Muscle of leg (tissue), 11 donors: ENCODE data around the gene KCNG3. TPM values are rescaled to one million over a fixed set of nuclear protein-coding genes. Genes with fewer than 3 reads are reported as not detected.

Experiments
- DNase-seq: peaks from one replicate; pipeline ENCODE4 v3.0.0; 2013
- H3K27ac ChIP-seq: one replicate; pipeline ENCODE4 v1.5.1; 2013; ENCODE audit warnings: mild to moderate bottlenecking, low read length, control low read depth
- H3K27me3 ChIP-seq: one replicate; pipeline ENCODE4 v1.6.1; 2013; ENCODE audit warnings: low read length; ENCODE audit not compliant: control insufficient read depth, insufficient read depth
- H3K36me3 ChIP-seq: one replicate; pipeline ENCODE4 v1.6.1; 2013; ENCODE audit warnings: low read length; ENCODE audit not compliant: control insufficient read depth, insufficient read depth
- H3K4me1 ChIP-seq: one replicate; pipeline ENCODE4 v1.6.1; 2013; ENCODE audit warnings: low read length; ENCODE audit not compliant: control insufficient read depth, insufficient read depth
- H3K4me3 ChIP-seq: one replicate; pipeline ENCODE4 v1.5.1; 2013; ENCODE audit warnings: low read length, control low read depth
- H3K9me3 ChIP-seq: replicated peaks from 2 replicates; pipeline ENCODE4 v1.6.1; 2013; ENCODE audit warnings: low read depth, low read length; ENCODE audit not compliant: control insufficient read depth
- WGBS: methylation state at CpG from one replicate; pipeline ENCODE4 v1.1.5; 2013; ENCODE audit warnings: missing lambda C conversion rate; ENCODE audit not compliant: insufficient coverage; 5-methylcytosine and 5-hydroxymethylcytosine counted together
- polyA plus RNA-seq, 8 donors: library from polyadenylated mRNA; unstranded; fragments of 120-200 nt; gene quantifications; one replicate each; pipeline versions ENCODE4 v1.2.1 to v1.2.3, GENCODE V29; 2013; ENCODE audit warnings: inconsistent platforms in 1 of 8, low replicate concordance in 1 of 8; ENCODE audit not compliant: insufficient read length in 8 of 8, insufficient read depth in 1 of 8
- total RNA-seq: library from RNA; stranded (reverse); fragments of 120-200 nt; gene quantifications from one replicate; pipeline ENCODE4 v1.2.4, GENCODE V29; 2013

Gene KCNG3
- total and polyA plus RNA-seq, 9 donors: 0.04 to 0.09 TPM; not detected in 7

DNA sequence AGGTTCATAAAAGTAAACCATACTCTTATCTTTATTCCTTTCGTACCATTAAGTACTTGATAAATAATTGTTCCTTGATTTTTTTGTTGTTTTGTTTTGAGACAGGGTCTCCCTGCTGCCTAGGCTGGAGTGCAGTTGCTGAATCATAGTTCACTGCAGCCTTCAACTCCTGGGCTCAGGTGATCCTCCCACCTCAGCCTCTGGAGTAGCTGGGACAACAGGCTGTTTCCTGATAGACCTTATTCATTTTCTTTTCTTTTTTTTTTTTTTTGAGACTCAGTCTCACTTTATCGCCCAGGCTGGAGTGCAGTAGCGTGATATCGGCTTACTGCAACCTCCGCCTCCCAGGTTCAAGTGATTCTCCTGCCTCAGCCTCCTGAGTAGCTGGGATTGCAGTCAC, 5.5 kb downstream of the KCNG3 start:
- DNase-seq: no peak
- Histone ChIP-seq H3K27ac (no peak overlapping the region), H3K36me3 (no peaks in the 10 kb centered on the region), H3K4me3 (no peak overlapping the region), H3K4me1 (peaks cover 3% of the 10 kb centered on the region), H3K27me3 (peaks cover 23% of the 10 kb centered on the region), H3K9me3 (no peaks in the 10 kb centered on the region)
- WGBS: no CpG with 5 or more reads among the region's 5 CpGs

DNA sequence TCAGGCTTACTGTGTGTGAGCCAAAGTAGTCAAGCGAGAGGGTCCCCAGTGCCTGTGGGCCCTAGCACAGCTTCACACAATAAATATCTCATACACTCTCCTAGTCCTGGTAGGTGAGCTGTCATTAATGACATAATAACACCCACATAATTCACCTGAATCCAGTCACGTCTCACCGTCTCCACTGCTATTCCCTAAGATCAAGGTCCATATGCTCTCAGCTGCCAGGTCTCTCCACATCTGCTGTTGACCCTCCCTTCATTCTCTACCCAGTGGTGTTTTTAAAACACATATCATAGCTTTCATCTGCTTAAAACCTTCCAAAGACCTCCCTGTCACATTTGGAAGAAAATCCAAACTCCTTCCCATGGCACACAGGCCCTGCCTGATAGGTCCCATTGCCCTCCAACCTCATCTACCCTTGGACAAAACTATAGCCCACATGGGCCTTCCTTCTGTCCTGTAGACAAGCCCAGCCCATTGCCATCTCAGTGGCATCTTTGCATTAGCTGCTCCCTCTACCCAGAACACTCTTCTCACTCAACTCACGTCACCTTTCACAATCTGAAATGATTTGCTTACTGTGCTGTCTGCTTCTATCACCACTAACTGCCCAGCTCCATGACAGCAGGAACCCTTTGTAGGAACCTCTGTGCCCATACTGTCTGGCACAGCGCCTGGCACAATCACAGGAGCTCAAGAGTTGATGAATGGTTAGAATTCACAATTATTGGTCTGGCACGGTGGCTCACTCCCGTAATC, 7.5 kb downstream of the KCNG3 start:
- 88% methylated on average over 4 of the region's 7 CpGs for WGBS
- Histone ChIP-seq H3K27me3 (peaks cover 10% of the 10 kb centered on the region), H3K4me1 (no peaks in the 10 kb centered on the region), H3K9me3 (no peaks in the 10 kb centered on the region), H3K27ac (no peak overlapping the region), H3K4me3 (no peak overlapping the region), H3K36me3 (no peaks in the 10 kb centered on the region)
- DNase-seq: no peak

DNA sequence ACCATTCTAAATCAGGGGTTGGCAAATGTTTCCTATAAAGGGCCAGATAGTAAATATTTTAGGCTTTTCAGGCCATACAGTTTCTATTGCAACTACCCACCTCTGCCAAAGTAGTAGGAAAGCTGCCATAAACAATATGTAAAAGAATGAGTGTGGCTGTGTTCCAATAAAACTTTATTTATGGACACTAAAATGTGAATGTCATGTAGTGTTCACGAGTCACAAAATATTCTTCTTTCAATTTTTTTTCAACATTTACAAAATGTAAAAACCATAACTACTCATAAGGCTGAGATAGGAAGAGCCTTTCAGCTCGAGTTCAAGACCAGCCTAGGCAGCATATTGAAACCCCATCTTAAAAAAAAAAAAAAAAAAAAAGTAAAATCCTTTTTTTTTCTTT, 13.4 kb downstream of the KCNG3 start:
- H3K9me3 ChIP-seq: no peaks in the 10 kb centered on the region
- H3K27ac ChIP-seq: no peak overlapping the region
- H3K27me3 ChIP-seq: no peaks in the 10 kb centered on the region
- WGBS: no CpG with 5 or more reads among the region's 2 CpGs
- no peak overlapping the region for H3K4me3 ChIP-seq
- DNase-seq: no peak
- H3K36me3 ChIP-seq: no peaks in the 10 kb centered on the region
- H3K4me1 ChIP-seq: no peaks in the 10 kb centered on the region

GRCh38 chr2:42474765-42475454, 18.9 kb downstream of the KCNG3 start:
- no peaks in the 10 kb centered on the region for H3K36me3 ChIP-seq
- H3K27me3 ChIP-seq: no peaks in the 10 kb centered on the region
- H3K9me3 ChIP-seq: no peaks in the 10 kb centered on the region

DNA sequence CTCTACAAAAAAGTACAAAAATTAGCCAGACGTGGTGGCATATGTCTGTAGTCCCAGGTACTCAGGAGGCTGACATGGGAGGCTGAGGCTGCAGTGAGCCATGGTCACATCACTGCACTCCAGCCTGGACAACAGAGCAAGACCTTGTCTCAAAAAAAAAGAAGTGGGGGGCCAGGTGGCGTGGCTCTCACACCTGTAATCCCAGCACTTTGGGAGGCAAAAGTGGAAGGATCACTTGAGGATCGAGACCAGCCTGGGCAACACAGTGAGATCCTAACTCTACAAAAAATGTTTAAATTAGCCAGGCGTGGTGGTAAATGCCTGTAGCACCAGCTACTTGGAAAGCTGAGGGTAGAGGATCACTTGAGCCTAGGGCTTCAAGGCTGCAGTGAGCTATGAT, 23.1 kb downstream of the KCNG3 start:
- no peak for DNase-seq
- Histone ChIP-seq H3K27me3 (no peaks in the 10 kb centered on the region), H3K36me3 (no peaks in the 10 kb centered on the region), H3K4me1 (no peaks in the 10 kb centered on the region), H3K4me3 (no peak overlapping the region), H3K27ac (no peak overlapping the region), H3K9me3 (peaks cover 2% of the 10 kb centered on the region)
- WGBS: 93% methylated on average over 3 of the region's 4 CpGs

More at GRCh38 chr2:42474765-42475454, 18.9 kb downstream of the KCNG3 start:
- Histone ChIP-seq H3K4me1 (no peaks in the 10 kb centered on the region), H3K27ac (no peak overlapping the region), H3K4me3 (no peak overlapping the region)
- 100% methylated on average over 1 of the region's 6 CpGs for WGBS
- DNase-seq: no peak

- no peak overlapping the region for H3K4me3 ChIP-seq
- H3K4me1 ChIP-seq: no peaks in the 10 kb centered on the region
- H3K27ac ChIP-seq: no peak overlapping the region
- 100% methylated on average over 1 of the region's 4 CpGs for WGBS
- H3K36me3 ChIP-seq: no peaks in the 10 kb centered on the region
- H3K9me3 ChIP-seq: peaks cover 2% of the 10 kb centered on the region
- no peaks in the 10 kb centered on the region for H3K27me3 ChIP-seq
- DNase-seq: no peak
Measured at GRCh38 chr2:42464631-42465030, 29.2 kb downstream of the KCNG3 start.

DNA sequence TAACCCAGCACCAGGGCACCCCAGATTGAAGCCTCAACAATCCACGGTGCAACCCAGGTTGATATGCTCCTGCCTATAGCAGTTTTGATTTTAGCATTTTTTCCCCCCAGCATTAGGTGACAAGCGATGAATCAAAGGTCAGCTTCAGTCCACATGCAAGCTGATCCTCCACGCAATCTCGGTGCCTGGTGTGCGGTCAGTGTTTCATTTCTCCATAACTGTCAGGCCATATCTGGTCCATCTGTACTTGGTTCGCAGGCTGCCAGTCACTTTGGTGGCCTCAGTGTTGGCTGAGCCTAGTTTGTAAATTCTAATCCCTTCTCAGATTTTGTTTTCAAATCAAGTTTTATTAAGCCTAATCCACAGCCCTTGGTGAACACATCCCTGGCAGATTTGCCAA, 30.2 kb downstream of the KCNG3 start:
- Histone ChIP-seq H3K36me3 (no peaks in the 10 kb centered on the region), H3K27ac (no peak overlapping the region), H3K27me3 (no peaks in the 10 kb centered on the region), H3K9me3 (peaks cover 2% of the 10 kb centered on the region), H3K4me3 (no peak overlapping the region), H3K4me1 (no peaks in the 10 kb centered on the region)
- no peak for DNase-seq
- 81% methylated on average over 6 of the region's 6 CpGs for WGBS

DNA sequence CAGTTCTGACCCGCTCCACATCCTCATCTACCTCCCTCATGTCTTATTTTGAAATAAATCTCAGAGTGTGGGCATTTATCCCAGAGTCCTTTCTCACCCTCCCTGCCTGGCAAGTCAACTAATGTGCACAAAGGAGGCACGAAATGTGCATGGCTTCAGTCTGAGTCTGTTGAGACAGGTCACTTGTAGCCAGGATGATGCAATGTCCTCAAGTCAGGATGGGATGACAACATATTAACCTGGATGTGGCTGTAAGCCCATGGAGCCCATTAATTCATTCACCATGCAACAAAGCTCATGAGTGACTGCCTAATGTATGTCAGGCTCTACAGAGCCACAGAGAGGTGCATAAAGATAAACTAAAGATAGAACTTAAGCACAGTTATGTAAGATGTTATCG, 34.5 kb downstream of the KCNG3 start:
- 100% methylated on average over 1 of the region's 3 CpGs for WGBS
- H3K4me3 ChIP-seq: no peak overlapping the region
- H3K36me3 ChIP-seq: no peaks in the 10 kb centered on the region
- H3K27ac ChIP-seq: no peak overlapping the region
- no peaks in the 10 kb centered on the region for H3K27me3 ChIP-seq
- DNase-seq: no peak
- no peaks in the 10 kb centered on the region for H3K4me1 ChIP-seq
- H3K9me3 ChIP-seq: no peaks in the 10 kb centered on the region

DNA sequence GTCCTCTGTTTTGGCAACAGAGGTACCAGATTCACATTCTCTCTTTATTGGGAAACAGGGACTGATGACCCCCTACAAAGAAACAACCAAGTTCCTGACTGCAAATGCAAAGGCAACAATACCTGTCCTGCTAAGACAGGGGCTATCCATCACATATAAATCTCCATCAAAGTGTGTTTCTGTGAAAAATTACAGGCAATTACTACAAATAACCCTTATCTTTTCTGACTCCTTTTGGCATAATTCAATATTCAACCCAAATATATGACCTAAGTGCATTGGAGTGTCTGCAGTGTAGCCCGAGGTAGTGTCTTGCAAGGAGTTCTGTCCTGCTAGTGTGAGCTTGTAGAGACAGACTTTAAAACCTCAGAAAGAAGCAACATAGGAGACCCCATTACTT, 35.4 kb downstream of the KCNG3 start:
- Histone ChIP-seq H3K4me1 (no peaks in the 10 kb centered on the region), H3K9me3 (no peaks in the 10 kb centered on the region), H3K27me3 (no peaks in the 10 kb centered on the region), H3K36me3 (no peaks in the 10 kb centered on the region), H3K4me3 (no peak overlapping the region), H3K27ac (no peak overlapping the region)
- WGBS: no CpG with 5 or more reads among the region's 1 CpG
- DNase-seq: no peak

GRCh38 chr2:42457011-42457410, 36.8 kb downstream of the KCNG3 start:
- Histone ChIP-seq H3K4me3 (no peak overlapping the region), H3K27ac (no peak overlapping the region), H3K36me3 (no peaks in the 10 kb centered on the region), H3K27me3 (no peaks in the 10 kb centered on the region), H3K9me3 (no peaks in the 10 kb centered on the region), H3K4me1 (no peaks in the 10 kb centered on the region)
- no peak for DNase-seq
- 40% methylated on average over 2 of the region's 6 CpGs for WGBS
